ENCODE measurements around the gene ANAPC2. TPM values are rescaled to one million over a fixed set of nuclear protein-coding genes. Genes with fewer than 3 reads are reported as not detected.

Gene ANAPC2
- total RNA-seq, 1 donor, result 22.9 TPM

GRCh38 chr9:137195525-137196220 lies 7.3 kb upstream of the ANAPC2 start:
- no peak overlapping the region for H3K4me3 ChIP-seq (ENCODE audit: low read depth, low read length)
- no peak for TF ChIP-seq CTCF (IDR thresholded peaks at IDR 0.05; ENCODE audit: insufficient read depth, low read depth, low read length)
- DNase-seq (ENCODE audit: low read depth), result no peak

DNA sequence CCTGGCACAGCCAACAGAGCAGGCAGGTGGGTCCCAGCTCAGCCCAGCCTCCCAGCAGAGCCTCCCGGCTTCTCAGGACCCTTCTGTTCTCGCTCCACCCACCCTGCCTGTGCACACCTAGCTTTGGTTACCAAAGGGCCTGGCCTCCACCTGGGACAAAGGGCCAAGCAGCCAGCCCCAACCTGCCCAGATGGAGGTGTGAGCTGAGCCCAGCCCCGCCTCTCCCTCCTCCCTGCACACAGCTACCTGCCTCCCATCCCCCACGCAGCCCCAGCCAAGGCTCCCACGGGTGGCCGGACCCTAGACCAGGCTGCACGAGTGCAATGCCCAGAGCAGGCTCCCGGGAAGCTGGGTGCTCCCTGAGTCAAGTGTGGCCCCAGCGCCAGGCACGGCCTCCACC lies 6.5 kb upstream of the ANAPC2 start:
- DNase-seq (ENCODE audit: low read depth), result no peak
- TF ChIP-seq CTCF (IDR thresholded peaks at IDR 0.05; ENCODE audit: insufficient read depth, low read depth, low read length), result no peak
- no peak overlapping the region for H3K4me3 ChIP-seq (ENCODE audit: low read depth, low read length)

- TF ChIP-seq CTCF (IDR thresholded peaks at IDR 0.05; ENCODE audit: insufficient read depth, low read depth, low read length), result no peak
- DNase-seq (ENCODE audit: low read depth), result no peak
Observed at GRCh38 chr9:137194388-137194787, 6.0 kb upstream of the ANAPC2 start.

GRCh38 chr9:137193771-137194170 lies 5.4 kb upstream of the ANAPC2 start:
- no peak for TF ChIP-seq CTCF (IDR thresholded peaks at IDR 0.05; ENCODE audit: insufficient read depth, low read depth, low read length)
- no peak overlapping the region for H3K4me3 ChIP-seq (ENCODE audit: low read depth, low read length)
- DNase-seq (ENCODE audit: low read depth), result no peak

More at GRCh38 chr9:137194388-137194787, 6.0 kb upstream of the ANAPC2 start:
- no peak overlapping the region for H3K4me3 ChIP-seq (ENCODE audit: low read depth, low read length)

DNA sequence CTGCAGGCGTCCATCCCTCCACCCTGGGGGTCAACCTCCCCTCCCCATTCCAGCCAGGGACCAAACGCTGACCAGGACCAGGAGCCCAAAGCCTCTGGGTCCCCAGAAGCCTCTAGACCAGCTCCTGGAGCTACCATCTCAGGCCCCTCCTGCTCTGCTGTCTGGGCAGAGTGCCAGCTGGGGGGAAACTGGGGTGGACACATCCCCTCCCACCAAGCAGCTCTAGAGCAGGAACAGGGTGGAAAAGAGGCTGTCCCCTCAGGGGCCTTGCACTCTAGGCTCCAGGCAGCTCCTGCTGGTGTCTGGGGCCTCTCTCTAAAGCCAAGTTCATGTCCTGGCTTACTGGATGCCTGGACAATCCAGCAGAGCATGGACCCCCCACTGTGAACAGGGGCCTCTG lies 4.5 kb upstream of the ANAPC2 start:
- no peak for DNase-seq (ENCODE audit: low read depth)
- no peak for TF ChIP-seq CTCF (IDR thresholded peaks at IDR 0.05; ENCODE audit: insufficient read depth, low read depth, low read length)
- no peak overlapping the region for H3K4me3 ChIP-seq (ENCODE audit: low read depth, low read length)

GRCh38 chr9:137192448-137192780 lies 4.1 kb upstream of the ANAPC2 start:
- TF ChIP-seq CTCF (IDR thresholded peaks at IDR 0.05; ENCODE audit: insufficient read depth, low read depth, low read length), result no peak
- H3K4me3 ChIP-seq (ENCODE audit: low read depth, low read length), result no peak overlapping the region
- DNase-seq (ENCODE audit: low read depth), result no peak

All from fibroblast of villous mesenchyme (primary cell).